IMR-90 (cell line): ENCODE data around the gene RPAP2.
"Not testable (repeated sequence)": the region's sequence is repeated elsewhere in the genome, so short reads cannot be mapped to it uniquely, and the experiment has no call there.

Source experiments
- BHLHE40 ChIP-seq: fragments of 150-350 bp; IDR thresholded peaks from 2 replicates; pipeline ENCODE4 v1.6.1; 2016; ENCODE audit warnings: mild to moderate bottlenecking, low read depth, low read length
- CEBPB ChIP-seq: IDR thresholded peaks from 2 replicates; pipeline ENCODE4 v1.6.1; 2012; ENCODE audit warnings: low read depth, low read length, improper control_type of control experiment
- CHD1 ChIP-seq: IDR thresholded peaks from 2 replicates; pipeline ENCODE4 v1.6.1; 2012; ENCODE audit warnings: low read depth, low read length, improper control_type of control experiment
- CTCF ChIP-seq: conservative IDR thresholded peaks from 2 replicates; pipeline ENCODE4 v1.5.1; 2012; ENCODE audit warnings: mild to moderate bottlenecking, low read depth, low read length, improper control_type of control experiment
- FOS ChIP-seq: fragments of 150-350 bp; IDR thresholded peaks from 2 replicates; pipeline ENCODE4 v1.6.1; 2016; ENCODE audit warnings: low read depth, low read length
- MAFK ChIP-seq: IDR thresholded peaks from 2 replicates; pipeline ENCODE4 v1.6.1; 2012; ENCODE audit warnings: low read depth, low read length, improper control_type of control experiment
- MAZ ChIP-seq: IDR thresholded peaks from 2 replicates; pipeline ENCODE4 v1.6.1; 2012; ENCODE audit warnings: low read depth, mild to moderate bottlenecking, low read length, improper control_type of control experiment, moderate library complexity, borderline replicate concordance
- MXI1 ChIP-seq: IDR thresholded peaks from 2 replicates; pipeline ENCODE4 v1.6.1; 2012; ENCODE audit warnings: low read depth, mild to moderate bottlenecking, low read length, moderate library complexity, borderline replicate concordance
- POLR2A ChIP-seq: IDR thresholded peaks from 2 replicates; pipeline ENCODE4 v1.6.1; 2012; ENCODE audit warnings: mild to moderate bottlenecking, low read depth, low read length
- RAD21 ChIP-seq: IDR thresholded peaks from 2 replicates; pipeline ENCODE4 v1.6.1; 2012; ENCODE audit warnings: low read length, improper control_type of control experiment
- SMC3 ChIP-seq: fragments of 150-350 bp; IDR thresholded peaks from 2 replicates; pipeline ENCODE4 v1.6.1; 2016; ENCODE audit warnings: low read depth, mild to moderate bottlenecking, antibody characterized with exemption, low read length, moderate library complexity
- TF ChIP-seq, protein P1 (sequence below): fragments of 150-350 bp; IDR thresholded peaks from 2 replicates; pipeline ENCODE4 v1.6.1; 2017; ENCODE audit warnings: mild to moderate bottlenecking, antibody characterized with exemption, low read length, low read depth
- TF ChIP-seq, protein P2 (sequence below): fragments of 150-350 bp; IDR thresholded peaks from 2 replicates; pipeline ENCODE4 v1.6.1; 2016; ENCODE audit warnings: low read depth, mild to moderate bottlenecking, low read length, moderate library complexity, borderline replicate concordance

DNA sequence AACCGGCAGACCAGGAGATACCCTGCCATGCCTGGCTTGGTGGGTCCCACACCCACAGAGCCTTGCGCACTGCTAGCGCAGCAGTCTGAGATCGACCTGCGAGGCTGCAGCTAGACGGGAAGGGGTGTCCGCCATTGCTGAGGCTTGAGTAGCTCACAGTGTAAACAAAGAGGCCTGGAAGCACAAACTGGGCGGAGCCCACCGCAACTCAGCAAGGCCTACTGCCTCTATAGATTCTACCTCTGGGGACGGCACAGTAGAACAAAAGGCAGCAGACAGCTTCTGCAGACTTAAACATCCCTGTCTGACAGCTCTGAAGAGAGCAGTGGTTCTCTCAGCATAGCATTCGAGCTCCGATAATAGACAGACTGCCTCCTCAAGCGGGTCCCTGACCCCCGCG lies 19.1 kb upstream of the RPAP2 start:
- not testable (repeated sequence) for TF ChIP-seq CTCF, POLR2A, RAD21, CEBPB, BHLHE40, CHD1, MAFK, MXI1, MAZ, FOS, SMC3
- TF ChIP-seq, protein P1, sequence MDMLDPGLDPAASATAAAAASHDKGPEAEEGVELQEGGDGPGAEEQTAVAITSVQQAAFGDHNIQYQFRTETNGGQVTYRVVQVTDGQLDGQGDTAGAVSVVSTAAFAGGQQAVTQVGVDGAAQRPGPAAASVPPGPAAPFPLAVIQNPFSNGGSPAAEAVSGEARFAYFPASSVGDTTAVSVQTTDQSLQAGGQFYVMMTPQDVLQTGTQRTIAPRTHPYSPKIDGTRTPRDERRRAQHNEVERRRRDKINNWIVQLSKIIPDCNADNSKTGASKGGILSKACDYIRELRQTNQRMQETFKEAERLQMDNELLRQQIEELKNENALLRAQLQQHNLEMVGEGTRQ: not testable (repeated sequence)
- TF ChIP-seq, protein P2, sequence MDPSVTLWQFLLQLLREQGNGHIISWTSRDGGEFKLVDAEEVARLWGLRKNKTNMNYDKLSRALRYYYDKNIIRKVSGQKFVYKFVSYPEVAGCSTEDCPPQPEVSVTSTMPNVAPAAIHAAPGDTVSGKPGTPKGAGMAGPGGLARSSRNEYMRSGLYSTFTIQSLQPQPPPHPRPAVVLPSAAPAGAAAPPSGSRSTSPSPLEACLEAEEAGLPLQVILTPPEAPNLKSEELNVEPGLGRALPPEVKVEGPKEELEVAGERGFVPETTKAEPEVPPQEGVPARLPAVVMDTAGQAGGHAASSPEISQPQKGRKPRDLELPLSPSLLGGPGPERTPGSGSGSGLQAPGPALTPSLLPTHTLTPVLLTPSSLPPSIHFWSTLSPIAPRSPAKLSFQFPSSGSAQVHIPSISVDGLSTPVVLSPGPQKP: not testable (repeated sequence)
